Right renal pelvis (tissue), 4 donors: Measurements from ENCODE around the gene VIT. TPM values are rescaled to one million over a fixed set of nuclear protein-coding genes. Genes with fewer than 3 reads are reported as not detected.

ENCODE experiments used
- DNase-seq, 4 donors: peaks; one replicate each; pipeline ENCODE4 v3.0.0-alpha.2; 2013; ENCODE audit warnings: low read depth in 4 of 4, low spot score in 3 of 4, missing footprints in 1 of 4
- polyA plus RNA-seq, 4 donors: library from polyadenylated mRNA; unstranded; fragments of 120-200 nt; gene quantifications; one replicate each; pipeline ENCODE4 v1.2.1, GENCODE V29; 2013; ENCODE audit not compliant: insufficient read length in 4 of 4

Gene VIT
- polyA plus RNA-seq, 4 donors, result 0.07 to 0.16 TPM; not detected in 2

GRCh38 chr2:36839976-36840617 is 143.6 kb downstream of the VIT start:
- no peak for DNase-seq

GRCh38 chr2:36843838-36844237 is 147.3 kb downstream of the VIT start:
- no peak for DNase-seq

GRCh38 chr2:36849265-36849664 is 152.8 kb downstream of the VIT start:
- no peak for DNase-seq

- no peak for DNase-seq
Measured at GRCh38 chr2:36854241-36854640, 157.7 kb downstream of the VIT start.

GRCh38 chr2:36855429-36855828 is 158.9 kb downstream of the VIT start:
- DNase-seq, result no peak

- DNase-seq, result no peak
Measured at GRCh38 chr2:36857713-36858112, 161.2 kb downstream of the VIT start.

GRCh38 chr2:36858551-36859365 is 162.3 kb downstream of the VIT start:
- DNase-seq, result no peak

- DNase-seq, result no peak
Measured at GRCh38 chr2:36859366-36859792, 162.9 kb downstream of the VIT start.

GRCh38 chr2:36861896-36862295 is 165.4 kb downstream of the VIT start:
- DNase-seq, result no peak

Other genes starting within 250 kb of the VIT start
- gene FEZ2, start 98.5 kb upstream of the VIT start, polyA plus RNA-seq, result 10 to 100 TPM; 74.2 to 91.2 (median 87.9) TPM